NK-92 (cell line): Measurements from ENCODE around the gene RASA3.

ENCODE experiments used
- DNase-seq: peaks from one replicate; lab custom pipeline; 2025; ENCODE audit not compliant: unreplicated experiment; lab: John Stamatoyannopoulos, UW

Gene RASA3

DNA sequence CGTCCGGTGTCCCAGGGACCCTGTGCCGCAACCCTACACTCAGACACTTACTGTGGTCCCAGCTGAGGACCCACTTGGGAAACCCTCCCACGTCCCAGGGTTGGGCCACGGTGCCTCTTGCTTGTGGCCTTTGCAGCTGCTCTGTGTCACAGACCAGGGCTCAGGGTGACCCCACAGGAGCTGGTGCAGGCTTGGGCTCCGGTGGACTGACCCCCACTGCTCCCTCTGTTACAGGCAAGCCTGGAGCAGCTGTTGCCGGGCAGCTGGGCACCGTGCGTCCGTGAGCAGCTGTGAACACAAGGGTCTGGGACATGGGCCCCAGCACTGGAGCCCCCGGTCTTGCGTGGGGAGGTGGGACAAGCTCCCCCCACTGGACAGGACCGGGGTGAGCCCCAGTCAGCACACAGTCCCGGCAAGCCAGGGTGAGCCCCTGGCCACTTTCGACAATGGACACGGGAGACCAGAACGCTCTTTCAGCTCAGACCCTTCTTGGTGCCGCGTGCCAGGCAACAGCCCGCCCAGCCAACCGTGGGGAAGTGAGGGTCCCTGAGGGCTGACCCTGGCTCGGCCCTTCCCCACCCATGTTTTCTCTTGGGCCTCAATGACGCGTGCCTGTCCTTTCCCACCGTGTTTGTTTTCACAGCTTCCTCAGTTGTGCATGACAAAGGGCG lies 92.8 kb downstream of the RASA3 start:
- no peak for DNase-seq

DNA sequence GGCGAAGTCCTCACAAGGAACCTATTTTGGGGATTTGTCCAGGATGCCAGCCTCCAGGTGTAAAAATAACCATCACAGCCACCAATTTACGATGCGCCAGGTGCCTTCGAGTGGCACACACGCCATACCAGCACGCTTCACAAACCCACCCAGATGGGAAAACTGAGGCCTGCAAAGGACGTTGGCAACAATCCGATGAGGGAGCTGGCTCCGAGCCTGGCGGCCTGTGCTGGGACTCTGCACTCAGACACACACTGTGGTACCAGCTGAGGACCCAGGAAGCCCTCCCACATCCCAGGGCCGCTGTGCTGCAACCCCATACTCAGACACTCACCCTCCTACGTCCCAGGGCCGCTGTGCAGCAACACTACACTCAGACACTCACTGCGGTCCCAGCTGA lies 93.5 kb downstream of the RASA3 start:
- no peak for DNase-seq

DNA sequence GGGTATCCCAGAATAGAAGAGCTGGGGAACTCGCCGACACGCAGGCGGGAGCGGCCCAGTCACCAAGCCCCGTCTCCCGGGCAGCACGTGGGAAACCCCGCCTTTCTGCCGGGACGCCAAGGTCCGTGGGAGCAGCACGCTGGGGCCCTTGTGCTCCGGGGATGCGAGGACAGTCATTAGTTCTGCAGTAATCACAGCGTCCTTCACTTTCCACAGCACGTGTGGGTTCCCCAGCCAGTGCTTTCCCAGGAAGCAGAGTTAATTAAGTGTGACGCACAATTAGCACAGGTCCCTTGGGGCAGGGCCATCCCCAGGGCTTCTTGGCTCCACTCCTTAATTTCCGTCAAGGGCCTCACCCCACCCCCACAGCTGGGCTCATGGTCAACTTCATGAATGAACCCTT lies 94.2 kb downstream of the RASA3 start:
- no peak for DNase-seq

DNA sequence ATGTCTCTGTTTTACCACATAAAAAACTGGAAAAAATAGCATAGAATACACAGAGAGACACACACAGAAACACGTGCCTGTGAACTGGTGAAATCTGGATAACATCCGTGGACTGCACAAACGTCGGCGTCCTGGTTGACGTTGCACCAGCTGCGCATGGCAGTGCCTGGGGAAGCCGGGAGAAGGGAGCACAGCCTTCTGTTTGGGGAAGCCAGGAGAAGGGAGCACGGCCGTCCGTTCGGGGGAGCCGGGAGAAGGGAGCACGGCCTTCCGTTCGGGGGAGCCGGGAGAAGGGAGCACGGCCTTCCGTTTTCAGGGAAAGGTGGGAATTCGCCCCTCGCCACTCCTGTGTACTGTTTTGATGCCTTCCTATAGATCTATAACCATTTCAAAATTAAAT lies 94.7 kb downstream of the RASA3 start:
- DNase-seq: no peak

DNA sequence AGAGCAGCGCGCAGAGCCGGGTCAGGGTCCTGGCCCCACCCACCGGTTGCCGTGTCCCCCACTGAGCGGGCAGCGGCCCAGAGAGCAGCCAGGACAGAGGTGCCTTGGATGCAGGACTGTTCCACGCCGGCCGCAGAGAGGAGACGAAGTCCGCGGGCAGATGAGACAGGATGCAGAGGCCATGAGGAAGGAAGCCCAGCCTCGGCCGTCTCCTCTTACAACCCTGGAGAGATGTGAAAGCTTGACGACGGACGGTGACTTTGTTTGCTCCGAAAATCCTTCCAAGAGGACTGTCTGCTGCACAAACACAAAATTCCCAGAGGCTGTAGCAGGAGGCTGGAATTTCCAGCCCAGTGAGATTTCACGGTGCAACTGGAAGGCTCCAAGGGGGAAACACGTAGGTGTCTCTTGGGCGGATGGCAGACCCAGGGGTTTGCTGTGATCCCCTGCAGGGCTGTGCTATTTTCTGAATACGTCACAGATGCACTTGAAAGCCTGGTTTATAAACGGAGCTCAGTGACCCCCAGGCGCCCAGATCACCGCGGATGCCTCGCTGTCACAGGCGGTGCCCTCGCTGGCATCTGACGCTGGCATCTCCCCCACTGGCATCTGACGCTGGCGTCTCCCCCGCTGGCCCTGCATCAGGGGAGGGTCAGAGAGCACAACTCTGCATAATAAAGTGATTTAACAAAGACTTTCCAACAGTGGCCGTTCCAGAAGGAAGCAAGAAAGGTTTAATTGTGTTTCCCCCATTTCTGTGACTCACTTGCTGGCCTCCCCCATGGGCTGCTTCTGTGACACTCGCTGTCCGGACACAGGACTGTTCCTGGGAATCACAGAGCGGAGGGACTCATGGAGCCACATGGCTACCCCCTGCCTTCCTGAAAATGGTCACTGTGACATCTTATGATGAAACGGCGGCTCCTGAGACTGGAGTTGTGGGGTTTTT lies 96.6 kb downstream of the RASA3 start:
- no peak for DNase-seq

DNA sequence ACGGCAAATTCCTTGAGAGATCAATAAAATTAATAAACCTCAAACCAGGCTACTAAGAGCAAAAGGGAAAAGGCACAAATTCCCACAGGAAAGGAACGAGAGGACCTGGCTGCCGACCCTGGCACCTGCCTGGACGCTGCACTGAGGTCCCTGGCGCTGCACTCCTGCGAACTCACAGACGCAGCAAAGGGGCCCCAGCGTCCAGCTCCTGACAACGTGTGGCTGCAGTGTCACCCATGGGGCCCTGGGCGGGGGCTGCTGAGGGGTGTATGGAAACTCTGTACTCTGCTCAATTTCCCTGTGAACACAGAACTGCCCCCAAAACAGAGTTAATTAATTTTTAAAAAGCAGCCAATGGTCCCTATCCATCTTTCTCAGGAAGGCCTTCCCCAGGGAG lies 97.2 kb downstream of the RASA3 start:
- DNase-seq: no peak

DNA sequence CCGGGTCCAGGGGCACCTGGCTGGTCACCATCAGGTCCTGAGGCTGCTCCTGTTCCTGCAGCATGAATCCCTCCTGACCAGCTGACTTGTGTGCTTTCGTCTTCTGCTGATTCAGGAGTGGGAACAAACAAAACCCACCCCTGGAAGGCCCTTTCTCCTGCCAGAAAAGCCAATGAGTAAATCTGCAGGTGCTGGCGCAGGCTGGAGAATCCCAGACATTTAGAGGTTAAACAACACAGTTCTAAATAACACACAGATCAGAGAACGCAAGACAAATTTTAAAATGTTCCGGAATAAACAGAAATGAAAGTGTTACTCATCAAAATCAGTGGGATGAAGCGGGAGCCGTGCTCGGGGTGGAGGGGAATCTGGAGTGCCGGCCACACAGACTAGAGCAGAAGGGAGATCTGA lies 97.9 kb downstream of the RASA3 start:
- DNase-seq: no peak

DNA sequence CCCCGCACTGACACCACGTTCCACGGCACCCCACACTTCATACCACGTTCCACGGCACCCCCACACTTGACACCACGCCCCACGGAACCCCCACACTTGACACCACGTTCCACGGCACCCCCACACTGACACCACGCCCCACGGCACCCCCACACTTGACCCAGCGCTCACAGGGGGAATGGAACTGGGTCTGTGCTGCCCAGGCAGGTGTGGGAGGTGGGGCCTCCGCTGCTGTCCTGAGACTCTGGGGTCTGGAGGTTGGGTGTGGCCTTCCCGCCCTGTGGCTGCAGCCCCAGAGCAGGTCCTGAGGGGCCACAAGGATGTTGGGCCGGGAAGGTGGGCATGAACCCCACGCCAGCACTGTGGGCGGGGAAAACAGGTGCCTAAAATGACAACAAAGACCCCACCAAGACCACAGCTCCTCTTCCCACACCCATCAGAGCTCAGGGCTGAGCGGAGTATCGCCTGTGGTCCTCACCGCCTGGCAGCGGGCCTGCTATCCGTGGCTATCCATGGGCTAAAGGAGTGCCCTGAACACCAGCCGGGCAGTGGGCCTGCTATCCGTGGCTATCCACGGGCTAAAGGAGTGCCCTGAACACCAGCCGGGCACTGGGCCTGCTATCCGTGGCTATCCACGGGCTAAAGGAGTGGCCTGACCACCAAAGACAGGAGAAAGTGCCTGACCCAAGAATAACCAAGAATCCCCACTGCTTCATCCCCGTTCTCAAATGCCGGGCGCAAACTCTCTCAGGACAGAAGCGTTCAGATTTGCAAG lies 98.7 kb downstream of the RASA3 start:
- no peak for DNase-seq

DNA sequence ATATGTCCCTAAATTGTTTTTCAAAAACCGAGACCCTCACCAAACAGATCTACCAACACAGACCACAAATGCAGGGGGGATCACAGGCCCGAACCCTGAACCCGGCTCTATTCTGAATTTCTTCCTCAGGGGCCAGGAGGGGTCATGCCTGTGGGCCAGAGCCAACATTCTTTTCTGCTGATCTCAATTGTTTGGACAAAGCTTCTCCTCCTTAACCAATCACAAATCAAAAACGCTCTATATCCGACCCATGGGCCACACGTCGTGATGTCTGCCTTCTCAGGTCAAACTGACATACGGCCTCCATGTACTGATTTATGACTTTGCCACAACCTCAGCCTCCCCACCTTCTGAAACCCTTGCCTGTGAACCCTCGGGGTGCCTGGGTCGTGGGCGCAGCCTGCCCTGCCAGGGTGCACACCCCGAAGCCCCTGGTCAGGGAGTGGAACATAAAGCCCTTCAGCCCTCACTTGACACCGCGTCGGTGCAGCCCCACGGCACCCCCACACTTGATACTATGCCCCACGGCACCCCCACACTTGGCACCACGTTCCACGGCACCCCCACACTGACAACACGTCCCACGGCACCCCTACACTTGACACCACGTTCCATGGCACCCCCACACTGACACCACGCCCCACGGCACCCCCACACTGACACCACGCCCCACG lies 100.2 kb downstream of the RASA3 start:
- no peak for DNase-seq

DNA sequence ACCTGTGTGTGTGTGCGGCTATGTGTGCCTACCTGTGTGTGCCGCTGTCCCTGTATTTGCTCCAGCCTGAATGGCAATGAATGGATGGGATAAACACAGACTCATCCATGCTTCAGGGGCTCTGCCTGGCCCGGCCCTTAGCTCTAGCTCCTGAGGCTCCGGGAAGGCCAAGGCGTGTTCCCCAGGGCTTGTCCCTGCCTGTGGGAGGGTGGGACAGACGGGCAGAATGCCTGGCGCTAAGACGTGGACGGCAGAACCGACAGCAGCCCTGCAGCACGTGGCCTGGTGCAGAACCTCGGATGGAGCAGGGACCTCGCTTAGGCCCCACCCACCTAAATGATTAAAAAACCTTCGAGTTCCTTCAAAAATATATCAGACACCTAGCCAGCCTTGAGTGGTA lies 100.8 kb downstream of the RASA3 start:
- no peak for DNase-seq

DNA sequence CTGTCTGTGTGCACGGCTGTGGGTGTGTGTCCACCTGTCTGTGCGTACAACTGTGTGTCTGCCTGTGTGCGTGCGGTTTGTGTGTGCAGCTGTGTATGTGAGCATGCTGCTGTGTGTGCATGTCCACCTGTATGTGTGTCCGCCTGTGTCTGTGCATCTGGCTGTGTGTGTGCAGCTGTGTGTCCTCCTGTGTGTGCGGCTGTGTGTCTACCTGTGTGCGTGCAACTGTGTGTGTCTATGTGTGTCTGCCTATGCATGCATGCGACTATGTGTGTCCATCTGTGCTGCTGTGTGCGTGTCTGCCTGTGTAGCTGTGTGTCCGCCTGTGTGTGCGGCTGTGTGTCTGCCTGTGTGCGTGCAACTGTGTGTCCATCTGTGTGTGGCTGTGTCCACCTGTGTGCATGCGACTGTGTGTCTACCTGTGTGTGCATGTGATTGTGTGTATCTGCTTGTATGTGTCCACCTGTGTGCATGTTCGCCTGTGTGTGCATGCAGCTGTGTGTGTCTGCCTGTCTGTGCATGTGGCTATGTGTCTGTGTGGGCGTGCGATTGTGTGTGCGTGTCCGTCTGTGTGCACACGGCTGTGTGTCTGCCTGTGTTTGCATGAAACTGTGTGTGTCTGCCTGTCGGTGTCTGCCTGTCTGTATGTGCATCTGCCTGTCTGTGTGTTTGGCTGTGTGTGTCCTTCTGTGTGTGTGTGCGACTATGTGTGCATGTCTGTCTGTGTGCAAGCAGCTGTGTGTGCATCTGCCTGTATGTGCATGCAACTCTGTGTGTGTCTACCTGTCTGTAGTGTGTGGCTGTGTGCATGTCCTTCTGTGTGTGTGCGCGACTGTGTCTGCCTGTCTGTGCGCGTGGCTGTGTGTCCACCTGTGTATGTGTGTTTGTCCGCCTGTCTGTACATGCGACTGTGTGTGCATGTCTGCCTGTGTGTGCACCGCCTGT lies 101.5 kb downstream of the RASA3 start:
- DNase-seq: no peak

DNA sequence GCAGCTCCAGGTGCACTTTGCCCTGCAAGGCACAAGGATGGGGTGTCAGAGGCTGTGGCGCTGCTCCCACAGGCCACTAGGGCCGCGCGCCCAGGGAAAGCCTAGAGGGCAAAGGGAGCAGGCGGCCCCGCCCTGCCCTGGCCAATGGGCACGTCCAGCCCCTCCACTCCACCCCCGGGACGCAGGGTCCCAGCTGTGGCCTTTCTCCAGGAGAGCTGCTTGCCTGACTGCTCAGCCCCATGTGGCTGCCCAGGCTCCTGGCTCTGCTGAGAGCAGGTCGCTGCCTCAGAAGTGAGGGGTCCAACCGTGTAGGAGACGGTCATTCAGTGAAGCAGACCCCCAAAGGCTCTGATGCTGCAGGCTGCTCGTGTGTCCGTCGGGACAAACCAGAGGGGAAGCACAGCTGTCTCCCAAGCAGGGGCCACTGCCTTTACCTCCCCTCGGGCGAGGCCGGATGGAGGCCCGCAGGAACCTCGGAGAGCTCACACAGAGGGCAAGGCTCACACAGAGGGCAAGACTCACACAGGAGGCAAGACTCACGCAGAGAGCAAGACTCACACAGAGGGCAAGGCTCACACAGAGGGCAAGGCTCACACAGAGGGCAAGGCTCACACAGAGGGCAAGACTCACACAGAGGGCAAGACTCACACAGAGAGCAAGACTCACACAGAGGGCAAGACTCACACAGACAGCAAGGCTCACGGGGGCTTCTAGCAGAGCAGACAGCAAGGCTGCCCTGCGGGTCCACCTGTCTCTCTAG lies 102.4 kb downstream of the RASA3 start:
- DNase-seq: no peak

DNA sequence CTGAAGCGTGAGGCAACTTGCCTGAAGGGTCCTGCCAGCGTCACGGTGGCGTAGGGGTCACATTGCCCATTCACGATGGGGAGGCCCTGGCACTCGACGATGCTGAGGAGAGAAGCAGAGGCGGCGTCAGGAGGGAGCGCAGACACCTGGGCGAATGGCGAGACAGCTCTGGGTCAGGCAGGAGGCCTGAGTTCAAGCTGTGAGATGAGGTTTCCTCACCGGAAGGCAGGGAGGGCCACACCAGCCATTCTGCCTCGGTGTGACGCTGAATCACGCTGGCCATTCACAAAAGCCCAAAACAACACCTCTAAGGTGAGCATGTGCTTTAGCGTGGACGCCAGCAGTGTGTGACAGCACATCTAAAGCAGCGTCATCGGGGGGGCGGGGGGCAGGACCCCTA lies 104.6 kb downstream of the RASA3 start:
- DNase-seq: no peak

DNA sequence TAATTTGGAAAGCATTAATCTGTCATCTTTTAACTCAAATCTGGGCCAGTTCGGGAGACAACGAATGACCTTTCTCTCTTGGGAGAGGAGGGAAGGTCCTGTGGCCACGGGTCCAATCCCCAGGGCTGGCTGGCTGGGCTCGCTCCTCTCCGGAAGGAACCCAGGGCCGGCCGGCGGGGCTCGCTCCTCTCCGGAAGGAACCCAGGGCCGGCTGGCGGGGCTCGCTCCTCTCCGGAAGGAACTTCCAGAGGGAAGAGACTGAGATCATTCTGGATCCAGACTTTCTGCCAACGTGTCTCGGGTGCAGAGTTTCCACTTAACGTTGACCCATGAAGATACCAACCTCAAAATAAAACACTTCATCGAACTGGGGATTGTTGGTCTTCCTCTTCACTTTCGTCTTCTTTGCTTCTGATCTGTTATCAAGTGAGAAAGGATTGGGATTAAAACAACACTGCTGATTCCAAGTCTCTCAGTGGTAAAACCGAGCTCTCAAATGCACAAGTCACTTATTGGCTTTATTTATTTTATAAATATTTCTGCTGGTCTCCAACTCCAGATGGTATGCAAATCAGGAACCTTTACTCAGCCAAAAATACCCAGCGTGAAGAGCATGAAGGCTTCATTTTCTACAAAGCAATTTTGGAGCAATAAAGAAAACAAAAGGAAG lies 105.2 kb downstream of the RASA3 start:
- DNase-seq: no peak

DNA sequence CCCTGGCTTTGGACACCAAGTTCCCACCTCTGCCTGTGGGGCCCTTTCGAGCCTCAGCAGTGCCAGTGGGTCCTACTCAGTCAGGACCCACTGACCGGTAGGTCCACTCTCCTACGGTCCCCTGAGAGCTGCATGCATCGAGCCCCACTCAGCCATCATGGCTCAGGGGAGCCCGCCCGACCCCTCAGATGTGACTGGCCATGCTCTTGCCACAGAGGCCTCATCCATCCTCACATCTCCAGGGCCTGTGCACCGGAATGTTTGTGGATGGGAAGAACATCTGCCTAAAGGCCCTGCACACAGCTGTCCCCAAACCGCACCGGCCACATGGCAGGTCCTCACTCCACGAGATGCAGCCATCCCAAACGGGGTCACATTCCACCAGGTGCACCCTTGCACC lies 105.9 kb downstream of the RASA3 start:
- no peak for DNase-seq

DNA sequence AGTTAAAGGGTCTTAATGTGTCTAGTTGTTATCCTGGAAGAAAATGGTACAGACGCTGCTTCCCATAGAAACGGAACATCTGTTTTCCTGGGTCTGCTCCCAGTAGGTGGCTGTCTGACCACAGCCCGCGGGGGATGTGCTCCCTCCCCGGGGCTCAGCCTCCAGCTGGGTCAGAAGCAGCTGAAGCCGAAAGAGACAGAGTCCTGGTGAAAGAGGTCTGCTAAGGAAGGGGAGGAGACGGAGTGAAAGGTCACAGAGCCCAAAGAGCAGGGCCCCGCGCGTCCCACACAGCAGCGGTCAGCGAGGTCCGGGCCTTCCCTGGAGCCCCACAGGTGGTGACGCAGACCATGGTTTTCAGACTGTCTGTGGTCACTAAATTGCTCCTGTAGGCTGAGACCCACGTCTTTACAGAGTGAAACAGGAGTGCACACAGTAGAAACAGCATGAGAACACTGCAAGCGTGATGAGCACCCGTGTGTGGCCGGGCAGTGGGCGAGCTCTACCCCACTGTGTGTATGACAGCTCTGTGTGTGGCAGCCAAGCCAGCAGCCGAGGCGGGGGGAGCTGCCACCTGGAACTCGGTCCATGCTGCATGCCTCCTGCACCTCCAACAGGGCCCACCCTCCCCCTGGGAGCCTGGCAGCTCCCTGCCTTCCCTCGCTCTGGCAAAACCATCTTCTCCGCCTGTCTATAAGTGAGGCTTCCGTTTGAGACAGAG lies 106.5 kb downstream of the RASA3 start:
- DNase-seq: no peak

DNA sequence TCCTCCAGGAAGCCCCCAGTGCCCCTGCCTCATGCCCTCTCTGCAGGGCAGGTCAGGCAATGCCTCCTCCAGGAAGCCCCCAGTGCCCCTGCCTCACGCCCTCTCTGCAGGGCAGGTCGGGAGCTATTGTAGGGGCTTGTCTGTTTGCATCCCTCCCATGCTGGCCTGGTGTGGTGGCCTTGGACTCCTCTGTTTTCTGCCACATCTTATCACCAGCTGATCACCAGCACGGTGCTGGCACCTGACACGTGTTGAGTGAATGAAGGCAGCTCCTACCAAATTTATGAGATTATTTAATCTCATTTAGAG lies 107.1 kb downstream of the RASA3 start:
- DNase-seq: no peak
